ENCODE measurements around the gene TM9SF1. TPM values are rescaled to one million over a fixed set of nuclear protein-coding genes. Genes with fewer than 3 reads are reported as not detected.
A peak's percentile ranks its signal among the peaks of the same experiment; 100 is the strongest.

The TM9SF1 gene
- total RNA-seq, 1 donor from 2014 or later: 30.5 TPM

DNA sequence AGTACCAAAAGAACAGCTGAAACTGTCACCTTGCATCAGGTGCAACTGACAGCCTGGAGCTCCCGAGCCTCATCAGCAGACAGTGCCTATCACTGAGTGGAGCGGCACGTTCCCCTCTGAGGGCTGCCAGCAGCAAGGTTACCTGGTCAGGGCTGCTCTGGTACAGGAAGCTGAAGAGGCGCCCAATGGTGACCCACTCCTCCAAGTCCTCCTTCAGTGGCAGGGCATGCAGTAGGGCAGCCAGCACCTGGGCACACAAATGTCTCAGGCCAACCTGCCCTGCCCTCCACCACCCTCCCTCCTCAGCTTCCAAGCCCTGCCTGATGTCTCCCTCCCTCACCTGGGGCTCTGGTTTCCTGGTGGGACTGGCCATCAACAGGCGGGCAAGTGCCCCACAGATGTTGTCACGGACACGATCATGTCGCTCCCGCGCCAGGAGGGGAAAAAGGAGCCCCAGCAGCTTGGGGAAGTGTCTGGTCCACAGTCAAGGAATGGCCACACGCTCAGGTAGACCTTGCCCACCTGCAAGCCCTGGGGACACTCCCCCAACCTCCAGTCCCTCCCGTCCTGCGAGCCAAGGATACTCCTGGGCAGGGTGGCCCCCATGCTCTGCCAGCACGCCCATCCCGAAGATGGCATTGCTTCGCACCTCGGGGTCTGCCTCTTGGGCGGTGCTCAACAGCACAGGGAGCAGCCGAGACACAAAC is 13.7 kb downstream of the TM9SF1 start:
- peaks cover 3% of the 10 kb centered on the region for H3K27me3 Mint-ChIP-seq (ENCODE audit: insufficient read depth, low read depth)
- TF ChIP-seq EZH2 (IDR thresholded peaks at IDR 0.05) (no peak), EZH2phosphoT487 (IDR thresholded peaks at IDR 0.05) (no peak)
- TF ChIP-seq, protein P1, sequence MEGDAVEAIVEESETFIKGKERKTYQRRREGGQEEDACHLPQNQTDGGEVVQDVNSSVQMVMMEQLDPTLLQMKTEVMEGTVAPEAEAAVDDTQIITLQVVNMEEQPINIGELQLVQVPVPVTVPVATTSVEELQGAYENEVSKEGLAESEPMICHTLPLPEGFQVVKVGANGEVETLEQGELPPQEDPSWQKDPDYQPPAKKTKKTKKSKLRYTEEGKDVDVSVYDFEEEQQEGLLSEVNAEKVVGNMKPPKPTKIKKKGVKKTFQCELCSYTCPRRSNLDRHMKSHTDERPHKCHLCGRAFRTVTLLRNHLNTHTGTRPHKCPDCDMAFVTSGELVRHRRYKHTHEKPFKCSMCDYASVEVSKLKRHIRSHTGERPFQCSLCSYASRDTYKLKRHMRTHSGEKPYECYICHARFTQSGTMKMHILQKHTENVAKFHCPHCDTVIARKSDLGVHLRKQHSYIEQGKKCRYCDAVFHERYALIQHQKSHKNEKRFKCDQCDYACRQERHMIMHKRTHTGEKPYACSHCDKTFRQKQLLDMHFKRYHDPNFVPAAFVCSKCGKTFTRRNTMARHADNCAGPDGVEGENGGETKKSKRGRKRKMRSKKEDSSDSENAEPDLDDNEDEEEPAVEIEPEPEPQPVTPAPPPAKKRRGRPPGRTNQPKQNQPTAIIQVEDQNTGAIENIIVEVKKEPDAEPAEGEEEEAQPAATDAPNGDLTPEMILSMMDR (IDR thresholded peaks at IDR 0.05): no peak
- Histone ChIP-seq H3K9ac (no peak overlapping the region), H3K27me3 (no peaks in the 10 kb centered on the region), H3F3A (ENCODE audit: low read depth) (peaks cover 4% of the 10 kb centered on the region), H3K9me3 (ENCODE audit: low read depth) (no peaks in the 10 kb centered on the region), H3K36me3 (no peaks in the 10 kb centered on the region), H3K4me3 (no peak overlapping the region), H3K4me1 (no peaks in the 10 kb centered on the region), H3K79me2 (ENCODE audit: low read depth) (no peaks in the 10 kb centered on the region), H3K27ac (no peak overlapping the region), H3K4me2 (no peak overlapping the region), H4K20me1 (ENCODE audit: low read depth) (peaks cover 14% of the 10 kb centered on the region), H2AFZ (replicated peaks) (no peak overlapping the region)
- no peak overlapping the region for H3K4me3 Mint-ChIP-seq
- H3K4me1 Mint-ChIP-seq: no peaks in the 10 kb centered on the region
- peaks cover 22% of the 10 kb centered on the region for H3K36me3 Mint-ChIP-seq
- DNase-seq (ENCODE audit: low spot score): no peak
- H3K27ac Mint-ChIP-seq: no peak overlapping the region
- no peaks in the 10 kb centered on the region for H3K9me3 Mint-ChIP-seq

DNA sequence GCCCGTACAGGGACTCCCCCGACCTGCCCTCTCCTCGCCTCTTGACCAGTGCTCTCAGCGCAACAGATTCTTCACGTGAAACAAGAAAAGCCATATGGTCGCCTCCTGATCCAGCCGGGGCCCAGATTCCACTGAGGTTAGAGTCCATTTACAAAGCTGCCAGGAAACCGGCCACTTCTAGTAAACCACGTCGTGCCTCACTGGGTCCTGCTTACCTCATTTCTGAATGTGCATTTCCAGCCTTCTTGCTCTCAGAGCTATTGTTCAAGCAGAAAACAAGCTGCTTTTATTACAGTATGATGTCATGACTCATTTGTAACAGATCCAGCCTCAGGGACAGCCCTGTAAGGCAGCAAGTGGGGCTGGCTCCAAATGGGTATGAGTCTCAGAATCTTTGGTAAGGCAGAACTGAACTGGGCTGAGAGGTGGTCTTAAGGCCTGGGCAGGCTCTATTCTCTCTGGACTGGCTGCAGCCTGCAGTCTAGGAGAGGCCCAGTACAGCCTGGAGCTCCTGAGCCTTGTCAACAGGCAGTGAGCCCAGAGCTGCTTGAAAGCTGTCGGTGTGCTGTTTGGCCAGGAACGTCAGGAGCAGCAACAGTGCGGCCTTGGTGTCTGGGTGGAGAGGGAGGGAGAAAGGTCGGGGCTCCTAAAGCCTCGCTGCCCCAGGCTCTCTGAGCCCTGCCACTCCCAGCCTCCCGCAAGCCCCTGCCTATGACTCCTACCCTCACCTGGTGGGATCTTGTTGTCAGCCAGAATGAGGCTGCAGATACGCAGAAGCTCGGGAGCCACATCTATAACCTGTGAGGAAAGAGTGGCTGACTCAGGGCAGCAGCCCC is 15.1 kb downstream of the TM9SF1 start:
- DNase-seq (ENCODE audit: low spot score): no peak
- no peaks in the 10 kb centered on the region for H3K4me1 ChIP-seq
- TF ChIP-seq EZH2phosphoT487 (IDR thresholded peaks at IDR 0.05): no peak
- no peak for TF ChIP-seq EZH2 (IDR thresholded peaks at IDR 0.05)
- TF ChIP-seq, protein P1 (IDR thresholded peaks at IDR 0.05): no peak
- no peaks in the 10 kb centered on the region for H3K9me3 ChIP-seq (ENCODE audit: low read depth)
- peaks cover 14% of the 10 kb centered on the region for H4K20me1 ChIP-seq (ENCODE audit: low read depth)
- H3K27me3 ChIP-seq: no peaks in the 10 kb centered on the region
- H3K4me3 Mint-ChIP-seq: peak overlapping the region; percentile 4
- no peaks in the 10 kb centered on the region for H3K79me2 ChIP-seq (ENCODE audit: low read depth)
- no peak overlapping the region for H3K4me2 ChIP-seq
- no peak overlapping the region for H3K27ac Mint-ChIP-seq
- no peaks in the 10 kb centered on the region for H3K36me3 ChIP-seq
- H3K4me3 ChIP-seq: no peak overlapping the region
- H3K9me3 Mint-ChIP-seq: no peaks in the 10 kb centered on the region
- H3K36me3 Mint-ChIP-seq: peaks cover 21% of the 10 kb centered on the region
- H3K27me3 Mint-ChIP-seq (ENCODE audit: insufficient read depth, low read depth): peaks cover 3% of the 10 kb centered on the region
- H3K27ac ChIP-seq: no peak overlapping the region
- H3K9ac ChIP-seq: no peak overlapping the region
- no peak overlapping the region for H2AFZ ChIP-seq (replicated peaks)
- H3K4me1 Mint-ChIP-seq: no peaks in the 10 kb centered on the region
- H3F3A ChIP-seq (ENCODE audit: low read depth): peaks cover 7% of the 10 kb centered on the region

DNA sequence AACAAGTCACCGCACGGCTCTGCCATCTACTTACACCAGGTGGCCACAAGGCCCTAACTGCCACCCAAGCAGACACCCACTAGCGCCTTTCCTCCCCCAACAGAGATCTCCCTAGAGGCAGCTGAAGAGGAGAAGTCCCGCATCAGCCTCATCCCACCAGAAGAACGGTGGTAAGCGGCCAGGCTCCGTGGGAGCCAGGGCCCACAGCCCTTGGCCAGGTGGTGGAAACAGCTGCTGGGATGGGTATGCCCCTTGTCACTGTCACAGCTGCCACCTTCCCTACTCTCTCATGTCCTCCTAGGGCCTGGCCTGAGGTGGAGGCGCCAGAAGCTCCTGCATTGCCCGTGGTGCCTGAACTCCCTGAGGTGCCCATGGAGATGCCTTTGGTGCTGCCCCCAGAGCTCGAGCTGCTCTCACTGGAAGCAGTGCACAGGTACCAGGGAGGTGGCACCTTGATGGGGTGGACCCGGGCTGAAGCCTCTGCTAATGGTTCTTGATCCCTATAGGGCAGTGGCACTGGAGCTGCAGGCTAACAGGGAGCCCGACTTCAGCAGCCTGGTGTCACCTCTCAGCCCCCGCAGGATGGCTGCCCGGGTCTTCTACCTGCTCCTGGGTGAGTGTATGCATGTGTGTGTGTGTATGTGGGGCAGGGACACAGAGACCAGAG is 15.8 kb downstream of the TM9SF1 start:
- H3K36me3 ChIP-seq: no peaks in the 10 kb centered on the region

More for the DNA sequence above, 15.8 kb downstream of the TM9SF1 start:
- Mint-ChIP-seq H3K27ac (peak overlapping the region; percentile 79), H3K9me3 (no peaks in the 10 kb centered on the region), H3K36me3 (peaks cover 20% of the 10 kb centered on the region), H3K4me3 (no peak overlapping the region), H3K4me1 (peaks cover 3% of the 10 kb centered on the region), H3K27me3 (ENCODE audit: insufficient read depth, low read depth) (peaks cover 3% of the 10 kb centered on the region)
- no peaks in the 10 kb centered on the region for H3K27me3 ChIP-seq
- TF ChIP-seq EZH2phosphoT487 (IDR thresholded peaks at IDR 0.05) (no peak), EZH2 (IDR thresholded peaks at IDR 0.05) (no peak)
- TF ChIP-seq, protein P1 (IDR thresholded peaks at IDR 0.05): no peak
- no peak overlapping the region for H3K4me3 ChIP-seq
- no peak for DNase-seq (ENCODE audit: low spot score)
- H4K20me1 ChIP-seq (ENCODE audit: low read depth): peaks cover 14% of the 10 kb centered on the region
- H3K9ac ChIP-seq: no peak overlapping the region
- no peak overlapping the region for H3K27ac ChIP-seq
- no peak overlapping the region for H3K4me2 ChIP-seq
- H3K9me3 ChIP-seq (ENCODE audit: low read depth): no peaks in the 10 kb centered on the region
- H3K4me1 ChIP-seq: no peaks in the 10 kb centered on the region
- H3F3A ChIP-seq (ENCODE audit: low read depth): peaks cover 7% of the 10 kb centered on the region
- H2AFZ ChIP-seq (replicated peaks): no peak overlapping the region
- H3K79me2 ChIP-seq (ENCODE audit: low read depth): no peaks in the 10 kb centered on the region
